ENCODE results near the gene PI16.
"Not testable (repeated sequence)": the region's sequence is repeated elsewhere in the genome, so short reads cannot be mapped to it uniquely, and the experiment has no call there.

Gene PI16

DNA sequence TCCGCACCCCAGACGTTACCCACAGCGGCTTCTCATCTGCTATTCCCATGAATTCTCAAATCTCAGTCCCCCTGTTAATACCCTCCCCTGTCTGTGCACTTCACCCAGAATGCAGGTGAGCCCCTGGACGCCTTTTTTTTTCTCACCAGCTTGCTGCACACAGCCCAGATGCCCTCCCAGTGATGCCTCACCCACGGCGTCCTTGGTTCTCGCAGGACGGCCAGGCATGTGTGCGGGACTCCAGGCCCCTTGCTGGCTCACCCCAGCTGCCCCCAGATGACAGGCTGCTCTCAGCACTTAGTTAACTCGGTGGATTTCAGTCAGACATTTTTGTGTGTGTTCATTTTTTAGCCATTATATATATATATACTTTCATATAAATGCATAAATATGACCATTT lies 25.4 kb upstream of the PI16 start:
- no peak for DNase-seq

- no peak for DNase-seq
Observed at GRCh38 chr6:36929607-36930006, 24.9 kb upstream of the PI16 start.

DNA sequence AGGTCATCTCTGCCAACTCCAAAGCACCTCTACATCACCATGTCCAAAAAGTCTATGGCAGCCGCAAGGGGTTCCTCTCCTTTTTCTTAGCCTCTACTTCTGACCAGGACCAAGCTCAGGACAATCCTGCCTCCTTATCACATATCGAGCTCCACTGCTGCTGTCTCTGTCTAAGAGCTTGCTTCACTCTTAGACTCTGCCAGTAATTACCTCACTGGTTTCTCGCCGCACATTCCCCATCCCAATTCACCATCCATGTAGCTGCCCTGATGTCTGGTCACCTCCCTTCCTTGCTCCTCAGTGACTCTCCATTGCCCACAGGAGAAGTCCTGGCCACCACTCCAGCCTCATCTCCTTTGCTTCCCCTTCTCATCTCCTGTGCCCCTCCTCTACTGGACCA lies 24.1 kb upstream of the PI16 start:
- DNase-seq: no peak

- no peak for DNase-seq
Observed at GRCh38 chr6:36933102-36933501, 21.4 kb upstream of the PI16 start.

DNA sequence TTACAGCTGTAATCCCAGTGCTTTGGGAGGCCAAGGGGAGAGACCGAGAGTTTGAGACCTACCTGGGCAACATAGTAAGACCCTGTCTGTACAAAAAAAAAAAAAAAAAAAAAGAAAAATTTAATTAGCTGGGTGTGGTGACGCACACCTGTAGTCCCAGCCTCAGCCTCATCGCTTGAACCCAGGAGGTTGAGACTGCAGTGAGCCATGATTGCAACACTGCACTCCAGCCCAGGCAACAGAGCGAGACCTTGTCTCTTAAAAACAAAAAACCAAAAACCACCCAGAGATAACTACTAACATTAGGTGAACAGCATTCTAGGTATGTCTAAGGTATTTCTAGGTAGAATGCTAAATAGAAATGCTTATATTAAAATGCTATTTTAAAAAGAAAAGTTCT lies 21.0 kb upstream of the PI16 start:
- DNase-seq: no peak

GRCh38 chr6:36934901-36935300 lies 19.6 kb upstream of the PI16 start:
- no peak for DNase-seq

GRCh38 chr6:36936824-36937223 lies 17.7 kb upstream of the PI16 start:
- no peak for DNase-seq

DNA sequence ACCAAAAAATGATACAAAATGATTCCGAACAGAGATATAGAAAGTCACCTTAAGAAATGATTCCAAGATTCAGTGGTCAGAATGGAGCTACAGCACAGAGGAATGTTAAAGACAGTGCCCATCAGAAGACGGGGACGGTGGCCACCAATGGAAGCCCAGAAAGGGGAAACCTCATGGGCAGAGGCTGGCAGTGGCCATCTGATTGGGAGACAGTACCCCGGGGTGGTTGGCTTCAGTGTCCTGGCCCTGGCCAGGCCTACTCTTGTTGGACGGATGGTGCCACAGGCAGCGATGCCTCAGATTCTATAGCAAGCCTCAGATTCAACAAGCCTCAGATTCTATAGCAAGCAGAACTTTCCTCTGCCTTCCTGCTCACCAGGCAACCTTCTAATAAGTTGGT lies 16.6 kb upstream of the PI16 start:
- DNase-seq: no peak

GRCh38 chr6:36938536-36938935 lies 16.0 kb upstream of the PI16 start:
- no peak for DNase-seq

GRCh38 chr6:36939005-36939404 lies 15.5 kb upstream of the PI16 start:
- DNase-seq: not testable (repeated sequence)

- no peak for DNase-seq
Observed at GRCh38 chr6:36940027-36940426, 14.5 kb upstream of the PI16 start.

- DNase-seq: not testable (repeated sequence)
Observed at GRCh38 chr6:36941561-36941960, 13.0 kb upstream of the PI16 start.

DNA sequence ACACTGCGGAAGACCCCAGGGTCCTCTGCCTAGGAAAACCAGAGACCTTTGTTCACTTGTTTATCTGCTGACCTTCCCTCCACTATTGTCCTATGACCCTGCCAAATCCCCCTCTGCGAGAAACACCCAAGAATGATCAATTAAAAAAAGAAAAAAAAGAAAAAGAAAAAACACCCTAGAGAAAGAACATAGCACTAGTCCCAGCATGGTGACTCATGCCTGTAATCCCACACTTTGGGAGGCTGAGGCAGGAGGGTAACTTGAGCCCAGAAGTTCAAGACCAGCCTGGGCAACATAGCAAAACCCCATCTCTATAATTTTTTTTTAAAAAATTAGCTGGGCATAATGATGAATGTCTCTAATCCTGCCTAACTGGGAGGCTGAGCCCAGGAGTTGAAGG lies 12.2 kb upstream of the PI16 start:
- not testable (repeated sequence) for DNase-seq

- DNase-seq: no peak
Observed at GRCh38 chr6:36944650-36945049, 9.9 kb upstream of the PI16 start.

GRCh38 chr6:36945301-36945700 lies 9.2 kb upstream of the PI16 start:
- no peak for DNase-seq

GRCh38 chr6:36946526-36946925 lies 8.0 kb upstream of the PI16 start:
- DNase-seq: no peak

DNA sequence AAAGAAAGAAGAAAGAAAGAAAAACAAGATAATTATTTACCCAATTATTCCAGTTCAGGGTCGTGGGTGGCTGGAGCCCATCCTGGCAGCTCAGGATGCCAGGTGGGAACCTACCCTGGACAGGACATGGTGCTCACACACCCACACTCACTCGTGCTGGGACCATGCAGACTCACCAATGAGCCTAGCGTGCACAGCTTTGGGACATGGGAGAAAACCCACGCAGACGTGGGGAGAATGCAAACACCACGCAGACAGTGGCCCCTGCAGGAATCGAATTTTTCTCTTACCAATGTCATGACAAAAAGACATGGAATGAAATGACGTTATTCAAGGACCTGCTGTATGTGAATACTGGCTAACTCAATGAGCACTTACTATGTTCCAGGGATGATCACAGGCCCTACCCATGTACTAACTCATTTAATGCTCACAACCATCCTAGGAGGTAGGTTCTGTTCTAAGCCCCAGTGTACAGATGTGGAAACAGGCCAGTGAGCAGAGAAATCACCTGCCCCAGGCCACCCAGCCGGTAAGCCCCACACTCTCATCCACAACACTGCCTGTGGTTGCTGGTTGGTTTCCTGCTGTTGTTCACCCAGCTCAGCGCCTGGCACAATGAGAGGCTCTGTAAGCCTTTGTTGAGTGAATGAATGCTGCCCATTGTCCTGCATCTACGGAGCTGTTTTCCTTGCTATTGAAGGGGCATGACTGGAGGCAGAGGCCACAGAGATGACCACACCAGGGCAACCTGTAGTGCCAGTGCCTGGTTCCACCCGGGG lies 6.8 kb upstream of the PI16 start:
- no peak for DNase-seq

DNA sequence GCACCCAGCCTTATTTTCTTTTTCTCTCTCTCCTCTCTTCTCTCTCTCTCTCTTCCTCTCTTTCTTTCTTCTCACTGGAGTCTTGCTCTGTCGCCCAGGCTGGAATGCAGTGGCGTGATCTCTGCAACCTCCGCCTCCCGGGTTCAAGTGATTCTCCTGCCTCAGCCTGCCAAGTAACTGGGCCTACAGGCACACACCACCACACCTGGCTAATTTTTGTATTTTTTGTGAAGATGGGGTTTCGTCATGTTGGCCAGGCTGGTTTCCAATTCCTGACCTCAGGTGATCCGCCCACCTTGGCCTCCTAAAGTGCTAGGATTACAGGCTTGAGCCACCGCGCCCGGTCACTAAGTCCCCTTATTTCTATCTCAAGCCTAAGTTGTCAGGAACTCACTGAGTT lies 5.5 kb upstream of the PI16 start:
- not testable (repeated sequence) for DNase-seq

DNA sequence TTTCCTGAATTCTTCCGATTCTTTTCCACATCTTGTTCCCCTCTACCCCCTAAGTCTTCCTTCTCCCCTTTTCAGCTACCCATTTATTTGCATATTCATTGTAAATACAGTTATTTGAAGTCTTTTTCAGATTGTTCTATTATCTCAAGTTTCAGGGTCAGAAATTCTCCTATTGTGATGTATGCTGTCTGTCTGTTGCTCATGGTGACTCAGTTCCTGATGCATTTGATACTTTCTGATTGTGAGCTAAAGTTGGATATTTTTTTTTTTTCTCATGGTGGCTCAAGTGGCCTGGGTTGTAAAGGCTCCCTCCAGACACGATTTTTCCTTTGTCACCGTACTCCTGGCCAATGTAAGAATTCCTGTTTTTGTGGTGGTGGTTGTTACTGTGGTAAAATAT lies 4.9 kb upstream of the PI16 start:
- no peak for DNase-seq

DNA sequence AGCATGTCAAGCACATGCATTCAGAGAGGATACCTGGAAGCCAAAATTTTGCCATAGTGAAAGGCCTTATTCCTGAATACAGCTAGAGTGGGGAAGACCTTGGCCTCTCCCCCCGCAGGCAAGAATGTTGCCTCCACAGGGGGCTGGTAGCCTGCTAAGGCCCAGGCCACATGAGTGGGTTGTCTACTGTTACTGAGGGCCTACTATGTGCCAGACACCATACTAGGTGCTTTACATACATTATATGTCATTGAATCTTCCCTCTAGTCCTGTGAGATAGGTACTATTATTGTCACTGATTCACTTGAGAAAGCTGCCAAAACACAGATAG lies 642 bp upstream of the PI16 start:
- no peak for DNase-seq

DNA sequence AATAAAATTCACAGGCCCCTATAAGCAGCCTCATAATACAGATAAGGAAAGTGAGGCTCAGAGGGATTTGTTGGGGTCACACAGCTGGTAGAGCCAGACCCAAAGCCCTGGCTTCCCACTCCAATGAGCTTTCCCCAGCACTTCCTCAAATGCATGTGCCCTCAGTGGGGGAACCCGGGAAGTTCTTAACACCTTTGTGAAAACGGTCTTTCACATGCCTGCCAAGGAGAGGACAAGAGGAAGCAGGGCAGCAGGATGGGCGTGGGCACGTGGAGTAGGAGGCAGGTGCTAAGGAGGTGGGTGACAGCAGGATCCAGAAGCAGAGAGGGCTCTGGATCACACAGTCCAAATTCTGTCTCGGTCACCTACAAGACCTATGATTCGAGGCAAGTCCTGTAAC lies 598 bp downstream of the PI16 start:
- DNase-seq: no peak

DNA sequence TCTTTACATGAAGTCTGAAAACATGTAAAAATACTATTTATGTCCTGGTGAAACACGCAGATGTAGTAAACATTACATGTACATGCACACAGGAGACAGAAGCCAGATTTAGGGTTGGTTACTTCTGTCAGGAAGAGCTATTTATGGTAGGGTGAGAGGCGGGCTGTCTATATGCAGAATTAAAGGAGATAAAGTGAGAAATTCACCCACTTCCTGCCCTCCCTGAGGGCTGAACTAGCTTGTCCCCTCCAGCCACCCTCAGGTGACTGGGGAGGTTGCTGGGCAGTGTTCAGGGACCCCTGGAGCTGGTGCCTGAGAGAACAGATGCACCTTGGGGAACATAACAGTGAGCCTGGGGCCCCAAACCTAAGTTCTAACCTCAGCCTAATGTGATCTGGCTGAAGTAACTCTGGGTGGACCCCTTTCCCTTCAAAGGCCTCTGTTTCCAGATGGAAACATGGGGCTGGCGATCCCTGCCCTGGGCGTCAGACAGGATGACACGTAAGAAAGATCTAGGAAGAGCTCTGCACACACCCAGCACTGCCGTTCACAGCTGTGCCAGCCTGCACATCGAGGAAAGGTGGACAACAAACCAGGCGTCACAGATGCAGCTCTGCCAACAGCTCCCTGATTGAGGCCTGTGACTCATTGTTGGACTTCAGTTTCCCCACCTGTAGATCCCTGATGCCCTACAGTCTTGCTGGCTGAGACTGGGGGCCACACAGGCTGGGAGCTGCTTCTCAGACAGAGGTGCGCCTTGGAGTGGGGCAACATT lies 1.3 kb downstream of the PI16 start:
- no peak for DNase-seq

- no peak for DNase-seq
Observed at GRCh38 chr6:36956446-36956820, 1.9 kb downstream of the PI16 start.

- no peak for DNase-seq
Observed at GRCh38 chr6:36957773-36958271, 3.3 kb downstream of the PI16 start.
